GM12891 (cell line): ENCODE data around the gene DCLRE1B.

Experiments used
- POLR2A ChIP-seq: IDR thresholded peaks from 2 replicates; pipeline ENCODE4 v1.6.1; 2011; ENCODE audit warnings: low read depth, low read length, control low read depth
- POLR2AphosphoS5 ChIP-seq: IDR thresholded peaks from 2 replicates; pipeline ENCODE4 v1.6.1; 2011; ENCODE audit warnings: low read depth, low read length, control low read depth
- POU2F2 ChIP-seq: IDR thresholded peaks from 2 replicates; pipeline ENCODE4 v1.6.1; 2011; ENCODE audit warnings: low read depth, mild to moderate bottlenecking, control low read depth, low read length, moderate library complexity
- TAF1 ChIP-seq: IDR thresholded peaks from 2 replicates; pipeline ENCODE4 v1.6.1; 2011; ENCODE audit warnings: low read depth, low read length, control low read depth

DNA sequence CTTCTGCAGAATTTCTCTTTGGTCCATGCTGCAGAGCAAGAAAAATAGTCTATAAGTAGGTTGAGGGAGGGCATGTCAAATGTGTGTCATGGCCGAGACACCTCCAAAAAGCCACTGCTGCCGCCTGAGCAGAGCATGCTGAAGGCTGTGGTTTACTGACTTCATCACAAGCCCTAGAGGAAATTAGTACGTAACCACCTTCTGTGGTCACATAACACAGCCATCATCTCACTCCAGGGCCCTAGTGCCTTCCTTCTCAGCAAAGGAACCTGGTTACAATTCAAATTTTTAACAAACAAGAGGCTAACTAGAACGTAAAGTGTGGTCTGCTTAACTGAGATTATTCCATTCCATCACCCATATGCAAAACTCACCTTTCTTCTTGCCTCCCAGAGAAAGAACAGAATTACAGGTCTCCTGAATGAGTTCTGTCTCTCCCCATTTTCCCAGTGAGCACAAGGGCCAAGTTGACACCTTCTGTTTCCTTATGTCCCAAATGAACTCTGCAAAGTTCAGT, 33.5 kb upstream of the DCLRE1B start, which contains the start of gene PTPN22:
- peak; percentile 90 for TF ChIP-seq POLR2A
- peak; percentile 94 for TF ChIP-seq TAF1
- peak; percentile 90 for TF ChIP-seq POLR2AphosphoS5
- peak; percentile 92 for TF ChIP-seq POU2F2
